Muscle of back (tissue), 13 donors: ENCODE measurements around the gene USP46. TPM values are rescaled to one million over a fixed set of nuclear protein-coding genes. Genes with fewer than 3 reads are reported as not detected.
A peak's percentile ranks its signal among the peaks of the same experiment; 100 is the strongest.

Experiments
- DNase-seq, 3 donors: peaks; one replicate each; pipeline versions ENCODE4 v3.0.0 to v3.0.0-alpha.2; 2013
- long read RNA-seq, 9 donors: transcript quantifications; one replicate each; lab custom pipeline, GENCODE V29; 2026
- polyA plus RNA-seq, 10 donors: library from polyadenylated mRNA; unstranded; fragments of 120-200 nt; gene quantifications; one replicate each; pipeline ENCODE4 v1.2.1, GENCODE V29; 2013; ENCODE audit not compliant: insufficient read length in 10 of 10

USP46 gene
- 10 to 100 TPM; 20.9 to 33.6 (median 29.1) TPM for polyA plus RNA-seq
- long read RNA-seq, donor 1, full-length matches to known transcripts, result 2 of 2 reads
- long read RNA-seq, donor 1, partial matches to known transcripts, result 0 of 2 reads
- long read RNA-seq, donor 1, other reads (novel, unspliced or antisense), result 0 of 2 reads
- long read RNA-seq, donor 2, full-length matches to known transcripts, result 2 of 2 reads
- long read RNA-seq, donor 2, partial matches to known transcripts, result 0 of 2 reads
- long read RNA-seq, donor 2, other reads (novel, unspliced or antisense), result 0 of 2 reads
- long read RNA-seq, donor 3, result 0 reads
- long read RNA-seq, donor 4, full-length matches to known transcripts, result 3 of 3 reads
- long read RNA-seq, donor 4, partial matches to known transcripts, result 0 of 3 reads
- long read RNA-seq, donor 4, other reads (novel, unspliced or antisense), result 0 of 3 reads
- long read RNA-seq, donor 5, full-length matches to known transcripts, result 1 of 1 reads
- long read RNA-seq, donor 5, partial matches to known transcripts, result 0 of 1 reads
- long read RNA-seq, donor 5, other reads (novel, unspliced or antisense), result 0 of 1 reads
- long read RNA-seq, donor 6, full-length matches to known transcripts, result 4 of 4 reads
- long read RNA-seq, donor 6, partial matches to known transcripts, result 0 of 4 reads
- long read RNA-seq, donor 6, other reads (novel, unspliced or antisense), result 0 of 4 reads
- long read RNA-seq, donor 7, full-length matches to known transcripts, result 3 of 3 reads
- long read RNA-seq, donor 7, partial matches to known transcripts, result 0 of 3 reads
- long read RNA-seq, donor 7, other reads (novel, unspliced or antisense), result 0 of 3 reads
- long read RNA-seq, donor 8, full-length matches to known transcripts, result 6 of 6 reads
- long read RNA-seq, donor 8, partial matches to known transcripts, result 0 of 6 reads
- long read RNA-seq, donor 8, other reads (novel, unspliced or antisense), result 0 of 6 reads
- long read RNA-seq, donor 9, full-length matches to known transcripts, result 1 of 1 reads
- long read RNA-seq, donor 9, partial matches to known transcripts, result 0 of 1 reads
- long read RNA-seq, donor 9, other reads (novel, unspliced or antisense), result 0 of 1 reads

DNA sequence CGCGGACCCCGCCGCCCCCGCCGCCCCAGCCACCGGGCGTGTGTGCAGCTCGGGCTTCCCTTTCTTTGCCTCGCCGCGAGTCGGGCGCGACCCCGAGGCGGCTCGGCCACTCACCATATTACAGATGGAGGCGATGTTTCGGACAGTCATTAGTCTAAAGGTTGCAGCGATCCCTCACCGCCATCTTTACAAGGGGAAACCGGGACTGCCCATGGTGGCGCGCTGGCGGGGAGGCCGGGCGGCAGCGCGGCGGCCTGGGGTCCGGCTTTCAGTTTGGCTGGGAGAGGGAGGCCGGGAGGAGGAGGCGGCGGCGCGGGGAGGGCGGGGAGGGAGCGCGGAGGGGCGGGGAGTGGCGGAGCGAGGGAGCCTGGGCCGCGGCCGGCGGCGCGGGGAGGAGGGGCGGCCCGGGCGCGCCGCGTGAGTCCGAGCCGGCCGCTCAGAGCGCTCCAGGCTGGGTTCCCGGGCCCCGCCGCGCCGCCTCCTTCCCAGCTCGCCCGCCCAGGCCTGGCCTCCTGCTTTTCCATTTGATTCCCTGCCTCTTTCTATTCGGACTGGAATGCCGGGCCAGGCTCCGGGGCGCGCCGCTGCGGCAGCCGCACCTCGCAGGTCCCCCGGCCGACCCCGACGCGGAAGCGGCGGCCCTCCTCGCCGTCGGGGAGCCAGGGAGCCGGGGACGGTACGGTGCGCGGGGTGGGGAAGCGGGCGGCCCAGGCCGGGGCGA, at the start of gene USP46:
Gene USP46 (minus strand): TSS at position 301 of the 721 bp plus-strand sequence. CDS start 151 bp downstream, at position 150.
- DNase-seq, result peak; percentile 80 to 95 (median 89)

DNA sequence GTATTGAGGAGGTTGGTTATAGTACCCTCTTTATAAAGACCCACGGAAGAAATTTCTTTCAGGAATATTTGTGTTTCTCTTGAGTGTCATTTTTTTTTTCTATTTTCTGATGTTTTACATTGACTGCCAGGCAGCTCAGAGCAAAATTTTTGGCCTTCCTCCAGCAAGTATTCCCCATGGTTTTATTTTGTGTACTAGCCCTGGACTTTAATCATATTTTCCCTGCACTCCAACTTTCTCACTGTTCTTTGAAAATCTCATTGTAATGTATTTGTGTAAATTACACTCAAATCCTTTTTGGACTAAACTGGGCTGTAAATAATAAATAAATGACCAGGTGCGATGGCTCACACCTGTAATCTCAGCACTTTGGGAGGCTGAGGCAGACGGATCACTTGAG, 45.6 kb upstream of the USP46 start:
- DNase-seq, result peak in 1 of 3 donors; percentile 31

GRCh38 chr4:52704133-52704532, 45.0 kb upstream of the USP46 start:
- no peak for DNase-seq

GRCh38 chr4:52701207-52701606, 42.1 kb upstream of the USP46 start:
- no peak for DNase-seq

DNA sequence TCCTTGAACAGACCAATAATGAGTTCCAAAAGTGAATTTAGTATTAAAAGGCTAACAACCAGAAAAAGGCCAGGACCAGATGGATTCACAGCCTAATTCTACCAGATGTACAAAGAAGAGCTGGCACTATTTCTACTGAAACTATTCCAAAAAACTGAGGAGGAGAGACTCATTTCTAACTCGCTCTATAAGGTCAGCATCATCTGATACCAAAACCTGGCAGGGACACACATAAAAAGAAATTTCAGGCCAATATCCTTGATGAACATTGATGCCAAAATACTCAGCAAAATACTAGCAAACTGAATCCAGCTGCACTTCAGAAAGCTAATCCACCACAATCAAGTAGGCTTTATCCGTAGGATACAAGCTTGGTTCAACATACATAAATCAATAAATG, 35.8 kb upstream of the USP46 start:
- peak in 2 of 3 donors; percentile 17 to 56 for DNase-seq

DNA sequence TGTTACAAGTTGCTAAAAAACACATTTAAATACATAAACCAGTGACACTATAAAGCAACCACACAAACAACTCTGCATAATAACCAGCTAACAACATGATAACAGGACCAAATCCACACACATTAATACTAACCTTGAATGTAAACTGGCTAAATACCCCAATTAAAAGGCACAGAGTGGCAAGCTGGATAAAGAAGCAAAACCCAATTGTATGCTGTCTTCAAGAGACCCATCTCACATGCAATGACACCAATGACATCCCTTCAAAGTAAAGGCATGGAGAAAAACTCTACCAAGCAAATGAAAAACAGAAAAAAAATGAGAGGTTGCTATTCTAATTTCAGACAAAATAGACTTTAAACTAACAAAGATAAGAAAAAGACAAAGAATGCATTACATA, 34.4 kb upstream of the USP46 start:
- DNase-seq, result no peak

GRCh38 chr4:52689096-52689495, 30.0 kb upstream of the USP46 start:
- DNase-seq, result no peak

DNA sequence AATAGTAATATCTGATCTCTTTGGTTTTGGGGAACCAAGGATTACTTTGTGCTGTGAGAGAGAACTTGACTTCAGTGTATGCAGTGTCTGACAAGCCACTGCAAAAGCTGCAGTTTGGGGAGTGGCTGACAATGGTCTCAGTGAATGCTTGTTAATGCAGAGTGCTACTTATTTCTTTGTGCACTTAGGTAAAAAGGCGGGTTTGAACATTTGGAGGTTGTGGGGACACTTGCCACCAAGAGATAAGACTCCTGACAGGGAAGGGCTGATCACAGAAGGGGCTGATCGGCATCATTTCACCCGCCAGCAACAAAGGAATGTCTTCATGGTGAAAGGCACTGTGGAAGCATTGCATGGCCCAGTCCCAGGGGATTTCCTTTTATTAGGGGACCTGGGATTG, 28.6 kb upstream of the USP46 start:
- DNase-seq, result no peak

- DNase-seq, result no peak
Observed at GRCh38 chr4:52685316-52685715, 26.2 kb upstream of the USP46 start.

DNA sequence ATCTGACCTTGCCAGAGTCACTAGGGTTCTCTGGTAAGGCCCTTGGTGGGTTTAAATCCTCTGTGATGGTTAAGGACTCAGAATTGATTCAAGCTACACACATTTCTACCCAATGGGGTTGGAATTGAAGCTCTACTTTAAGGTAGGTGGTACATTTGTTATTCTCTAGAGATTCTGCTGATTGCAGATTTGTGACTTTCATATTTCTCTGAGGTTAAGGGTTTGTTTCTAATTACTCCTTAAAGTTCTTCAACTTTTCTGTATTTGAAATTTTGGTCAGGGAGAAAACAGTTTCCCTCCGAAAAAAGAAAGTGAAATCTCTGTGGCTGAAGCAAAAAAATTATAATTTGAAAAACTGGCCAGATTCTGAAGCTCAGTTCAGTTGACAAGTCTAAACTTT, 25.8 kb upstream of the USP46 start:
- no peak for DNase-seq

DNA sequence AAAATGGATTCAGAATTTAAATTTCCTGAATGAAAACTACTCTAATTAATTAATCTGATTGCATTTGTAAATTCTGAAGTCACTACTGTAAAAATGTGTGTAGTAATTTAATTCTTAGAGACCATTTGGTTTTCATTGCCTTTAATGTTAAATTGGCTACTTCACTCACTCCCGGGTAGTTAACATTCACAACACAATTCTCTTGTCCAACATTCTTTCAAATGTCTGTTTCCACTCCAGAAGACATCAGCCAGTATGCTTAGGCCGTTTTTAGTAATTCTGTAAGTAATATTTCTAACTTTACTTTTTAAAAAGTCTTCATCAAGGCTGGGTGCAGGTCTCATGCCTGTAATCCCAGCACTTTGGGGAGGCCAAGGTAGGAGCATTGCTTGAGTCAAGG, 21.3 kb upstream of the USP46 start:
- no peak for DNase-seq

GRCh38 chr4:52676536-52676935, 17.4 kb upstream of the USP46 start:
- DNase-seq, result no peak

GRCh38 chr4:52675111-52675510, 16.0 kb upstream of the USP46 start:
- DNase-seq, result no peak

- no peak for DNase-seq
Observed at GRCh38 chr4:52670739-52671138, 11.6 kb upstream of the USP46 start.

- no peak for DNase-seq
Observed at GRCh38 chr4:52670121-52670520, 11.0 kb upstream of the USP46 start.

DNA sequence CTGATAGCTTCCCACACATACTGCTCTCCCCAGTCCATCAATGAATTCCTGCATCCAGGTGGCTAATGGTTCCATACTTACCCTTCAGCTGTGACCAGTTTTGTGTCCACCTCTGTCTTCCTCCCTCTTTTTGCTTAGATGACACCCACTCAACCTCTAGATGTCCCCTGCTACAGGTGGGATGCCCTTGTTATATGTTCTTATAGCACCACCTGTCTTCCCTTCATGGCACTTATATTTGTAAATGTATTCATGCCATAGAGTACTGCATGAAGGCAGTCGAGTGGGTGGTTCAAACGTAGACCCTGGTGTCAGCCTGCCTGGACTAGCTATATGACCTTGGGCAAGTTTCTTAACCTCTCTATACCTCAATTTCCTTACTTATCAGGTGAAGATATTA, 6.5 kb upstream of the USP46 start:
- DNase-seq, result no peak

- DNase-seq, result no peak
Observed at GRCh38 chr4:52664479-52664878, 5.4 kb upstream of the USP46 start.

- DNase-seq, result no peak
Observed at GRCh38 chr4:52661966-52662690, 3.0 kb upstream of the USP46 start.

GRCh38 chr4:52660643-52661042, 1.5 kb upstream of the USP46 start:
- DNase-seq, result no peak

GRCh38 chr4:52659722-52660261, 691 bp upstream of the USP46 start:
- DNase-seq, result peak; percentile 24 to 77 (median 59)

GRCh38 chr4:52658641-52659000, 480 bp downstream of the USP46 start:
- DNase-seq, result no peak
